ENCODE data around the gene DCANP1. TPM values are rescaled to one million over a fixed set of nuclear protein-coding genes. Genes with fewer than 3 reads are reported as not detected.

DCANP1 gene
- total and polyA plus RNA-seq, 2 donors (not counting 1 experiment from before 2014, with no cell fraction given): not detected

DNA sequence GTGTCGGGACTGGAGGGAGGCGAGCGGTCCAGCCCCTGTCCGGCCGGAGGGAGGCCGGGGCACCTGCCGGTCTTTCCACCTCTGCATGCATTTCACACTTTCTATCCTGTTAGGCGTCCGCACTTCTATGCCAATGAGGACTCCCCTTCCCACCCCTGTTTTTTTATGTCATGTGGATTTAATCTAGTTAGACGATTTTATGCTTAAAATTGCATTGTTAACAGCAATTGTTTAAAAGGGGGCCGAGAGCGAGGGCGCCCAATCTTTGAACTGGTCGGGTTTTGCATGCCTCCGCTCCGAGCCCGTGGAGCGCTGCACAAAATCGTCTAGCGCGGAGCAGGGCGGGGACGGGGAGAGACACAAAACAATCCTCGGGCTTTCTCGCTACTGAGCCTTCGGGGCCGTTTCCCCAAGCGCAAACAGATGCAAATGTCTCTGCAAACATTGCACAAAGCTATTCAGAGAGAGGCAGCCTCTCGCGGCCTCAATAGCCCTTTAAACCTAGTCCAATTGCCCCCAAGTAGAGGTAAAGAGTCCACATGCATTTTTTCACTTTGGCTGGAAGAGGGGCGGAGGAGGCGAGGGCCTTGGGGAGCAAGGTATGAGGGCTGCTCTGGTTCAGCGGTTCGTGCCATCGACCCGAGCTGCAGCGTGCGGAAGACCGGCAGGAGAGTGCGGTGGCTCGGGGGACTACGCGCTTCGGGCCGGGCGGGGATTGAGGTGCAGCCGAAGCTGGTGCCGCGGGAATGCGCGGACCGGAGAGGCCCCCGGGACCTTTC lies 42.5 kb upstream of the DCANP1 start:
- Mint-ChIP-seq H3K4me3 (no peak overlapping the region), H3K27me3 (peaks cover 74% of the 10 kb centered on the region), H3K9me3 (ENCODE audit: insufficient read depth) (no peaks in the 10 kb centered on the region), H3K4me1 (peaks cover 10% of the 10 kb centered on the region), H3K27ac (no peak overlapping the region)
- ChIA-PET POLR2A (no interaction called here), CTCF (no interaction called here)
- H3K4me1 ChIP-seq (ENCODE audit: control insufficient read depth in 2 of 2, insufficient read depth in 2 of 2, low read length in 2 of 2): peaks cover 0 to 4% of the 10 kb centered on the region in 2 donors
- no peak for TF ChIP-seq EZH2 (IDR thresholded peaks at IDR 0.05; ENCODE audit: borderline replicate concordance, insufficient read depth, low read depth, low read length, poor library complexity, severe bottlenecking)
- TF ChIP-seq, protein P1, sequence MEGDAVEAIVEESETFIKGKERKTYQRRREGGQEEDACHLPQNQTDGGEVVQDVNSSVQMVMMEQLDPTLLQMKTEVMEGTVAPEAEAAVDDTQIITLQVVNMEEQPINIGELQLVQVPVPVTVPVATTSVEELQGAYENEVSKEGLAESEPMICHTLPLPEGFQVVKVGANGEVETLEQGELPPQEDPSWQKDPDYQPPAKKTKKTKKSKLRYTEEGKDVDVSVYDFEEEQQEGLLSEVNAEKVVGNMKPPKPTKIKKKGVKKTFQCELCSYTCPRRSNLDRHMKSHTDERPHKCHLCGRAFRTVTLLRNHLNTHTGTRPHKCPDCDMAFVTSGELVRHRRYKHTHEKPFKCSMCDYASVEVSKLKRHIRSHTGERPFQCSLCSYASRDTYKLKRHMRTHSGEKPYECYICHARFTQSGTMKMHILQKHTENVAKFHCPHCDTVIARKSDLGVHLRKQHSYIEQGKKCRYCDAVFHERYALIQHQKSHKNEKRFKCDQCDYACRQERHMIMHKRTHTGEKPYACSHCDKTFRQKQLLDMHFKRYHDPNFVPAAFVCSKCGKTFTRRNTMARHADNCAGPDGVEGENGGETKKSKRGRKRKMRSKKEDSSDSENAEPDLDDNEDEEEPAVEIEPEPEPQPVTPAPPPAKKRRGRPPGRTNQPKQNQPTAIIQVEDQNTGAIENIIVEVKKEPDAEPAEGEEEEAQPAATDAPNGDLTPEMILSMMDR (IDR thresholded peaks at IDR 0.05): no peak
- H3K4me3 ChIP-seq (ENCODE audit: control extremely low read depth in 1 of 5, extremely low read depth in 1 of 5, insufficient read depth in 1 of 5, low read depth in 2 of 5, low read length in 4 of 5): no peak overlapping the region
- intact Hi-C loops (cut with micrococcal nuclease): no loop called here
- no peak overlapping the region for H3K4me2 ChIP-seq (replicated peaks; ENCODE audit: low read depth, low read length, poor library complexity, severe bottlenecking)
- no peaks in the 10 kb centered on the region for H3K36me3 ChIP-seq (replicated peaks in 1 of 2; ENCODE audit: control extremely low read depth in 1 of 2, control insufficient read depth in 1 of 2, extremely low read depth in 1 of 2, insufficient read depth in 2 of 2, low read length in 1 of 2)
- DNase-seq: no peak
- ATAC-seq (ENCODE audit: low read depth): no peak
- H4K20me1 ChIP-seq (ENCODE audit: control insufficient read depth, insufficient read depth, low read length, poor library complexity, severe bottlenecking): no peaks in the 10 kb centered on the region
- peaks cover 0 to 74% (median 28%) of the 10 kb centered on the region in 4 experiments for H3K27me3 ChIP-seq (replicated peaks in 1 of 4; ENCODE audit: control extremely low read depth in 1 of 4, control insufficient read depth in 3 of 4, insufficient read depth in 4 of 4, low read length in 3 of 4)
- 7% methylated on average over 50 of the region's 53 CpGs for WGBS (ENCODE audit: insufficient coverage)
- no peak overlapping the region for H3K27ac ChIP-seq (ENCODE audit: low read length in 2 of 2)
- no peak overlapping the region for H3K9ac ChIP-seq (ENCODE audit: low read length)
- H2AFZ ChIP-seq (ENCODE audit: insufficient read depth, low read depth, low read length, poor library complexity, severe bottlenecking): no peak overlapping the region
- H3K79me2 ChIP-seq (ENCODE audit: control insufficient read depth, insufficient read depth, low read length): no peaks in the 10 kb centered on the region
- no peaks in the 10 kb centered on the region for H3K9me3 ChIP-seq (ENCODE audit: control extremely low read depth in 1 of 3, control insufficient read depth in 2 of 3, insufficient read depth in 1 of 3, low read length in 2 of 3)

GRCh38 chr5:135488727-135489465 lies 41.7 kb upstream of the DCANP1 start:
- no peak for ATAC-seq (ENCODE audit: low read depth)
- no peaks in the 10 kb centered on the region for H3K79me2 ChIP-seq (ENCODE audit: control insufficient read depth, insufficient read depth, low read length)
- peaks cover 10% of the 10 kb centered on the region for H3K4me1 Mint-ChIP-seq
- no peak overlapping the region for H3K4me2 ChIP-seq (replicated peaks; ENCODE audit: low read depth, low read length, poor library complexity, severe bottlenecking)
- H3K9me3 ChIP-seq (ENCODE audit: control extremely low read depth in 1 of 3, control insufficient read depth in 2 of 3, insufficient read depth in 1 of 3, low read length in 2 of 3): no peaks in the 10 kb centered on the region
- H3K9me3 Mint-ChIP-seq (ENCODE audit: insufficient read depth): no peaks in the 10 kb centered on the region
- H3K36me3 ChIP-seq (replicated peaks in 1 of 2; ENCODE audit: control extremely low read depth in 1 of 2, control insufficient read depth in 1 of 2, extremely low read depth in 1 of 2, insufficient read depth in 2 of 2, low read length in 1 of 2): no peaks in the 10 kb centered on the region
- DNase-seq: no peak
- H3K4me3 ChIP-seq (ENCODE audit: control extremely low read depth in 1 of 5, extremely low read depth in 1 of 5, insufficient read depth in 1 of 5, low read depth in 2 of 5, low read length in 4 of 5): no peak overlapping the region
- H3K4me1 ChIP-seq (ENCODE audit: control insufficient read depth in 2 of 2, insufficient read depth in 2 of 2, low read length in 2 of 2): peaks cover 0 to 4% of the 10 kb centered on the region in 2 donors
- POLR2A ChIA-PET: no interaction called here
- H3K4me3 Mint-ChIP-seq: no peak overlapping the region
- TF ChIP-seq EZH2 (IDR thresholded peaks at IDR 0.05; ENCODE audit: borderline replicate concordance, insufficient read depth, low read depth, low read length, poor library complexity, severe bottlenecking): no peak
- TF ChIP-seq, protein P1 (IDR thresholded peaks at IDR 0.05): no peak
- no peak overlapping the region for H3K27ac ChIP-seq (ENCODE audit: low read length in 2 of 2)
- intact Hi-C loops (cut with micrococcal nuclease): no loop called here
- H3K9ac ChIP-seq (ENCODE audit: low read length): no peak overlapping the region
- CTCF ChIA-PET: no interaction called here
- no peak overlapping the region for H3K27ac Mint-ChIP-seq
- peaks cover 0 to 70% (median 28%) of the 10 kb centered on the region in 4 experiments for H3K27me3 ChIP-seq (replicated peaks in 1 of 4; ENCODE audit: control extremely low read depth in 1 of 4, control insufficient read depth in 3 of 4, insufficient read depth in 4 of 4, low read length in 3 of 4)
- H2AFZ ChIP-seq (ENCODE audit: insufficient read depth, low read depth, low read length, poor library complexity, severe bottlenecking): no peak overlapping the region
- WGBS (ENCODE audit: insufficient coverage): 7% methylated on average over 31 of the region's 44 CpGs
- peaks cover 67% of the 10 kb centered on the region for H3K27me3 Mint-ChIP-seq
- H4K20me1 ChIP-seq (ENCODE audit: control insufficient read depth, insufficient read depth, low read length, poor library complexity, severe bottlenecking): no peaks in the 10 kb centered on the region

Measured in B cell (primary cell).